ENCODE data around the gene RBM33. TPM values are rescaled to one million over a fixed set of nuclear protein-coding genes. Genes with fewer than 3 reads are reported as not detected.

Gene RBM33
- total and polyA plus RNA-seq, 9 of the 15 experiments (the other 6 are each of a cell fraction or from before 2014, with no cell fraction given): 4.4 to 80.7 (median 27.3) TPM

DNA sequence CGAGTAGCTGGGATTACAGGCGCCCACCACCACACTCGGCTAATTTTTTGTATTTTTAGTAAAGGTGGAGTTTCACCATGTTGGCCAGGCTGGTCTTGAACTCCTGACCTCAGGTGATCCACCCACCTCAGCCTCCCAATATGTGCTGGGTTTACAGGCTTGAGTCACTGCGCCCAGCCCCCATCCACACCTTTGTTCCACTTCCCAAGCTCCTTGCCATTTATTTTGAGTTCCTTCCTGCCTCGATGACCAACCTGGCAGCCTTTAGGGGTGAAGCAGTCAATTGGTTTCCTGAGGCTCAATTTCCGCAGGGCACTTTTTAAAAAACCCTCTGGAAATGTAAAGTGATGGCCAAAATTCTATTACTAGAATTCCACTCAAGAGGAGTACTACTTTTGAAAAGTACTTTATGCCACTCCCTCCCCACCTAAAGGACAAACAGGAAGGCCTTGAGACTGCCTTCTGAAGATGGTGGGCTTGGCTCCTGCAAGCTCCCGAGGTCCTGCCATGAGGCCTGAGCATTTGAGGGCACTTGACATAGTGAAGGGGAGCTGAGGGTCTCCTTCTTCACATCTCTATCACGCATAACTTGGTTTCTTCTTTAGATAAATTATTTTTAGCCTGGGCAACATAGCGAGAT lies 32.5 kb upstream of the RBM33 start:
- no peaks in the 10 kb centered on the region; a peak in 1 of 5 replicates for H3K4me1 ChIP-seq (replicated peaks in 1 of 2; ENCODE audit: control insufficient read depth in 2 of 2, insufficient read depth in 2 of 2, low read length in 2 of 2)
- in situ Hi-C loops (cut with MboI): no loop called here
- DNase-seq (ENCODE audit: extremely low read depth in 1 of 4, low spot score in 3 of 4) (no peak), ATAC-seq (no peak), FAIRE-seq (no peak)
- TF ChIP-seq BCOR (IDR thresholded peaks at IDR 0.05) (no peak), ELF1 (tag; IDR thresholded peaks at IDR 0.05) (no peak), BCL6 (CRISPR knock-in tag; IDR thresholded peaks at IDR 0.05) (no peak), CHD4 (IDR thresholded peaks at IDR 0.05; ENCODE audit: insufficient read depth, insufficient replicate concordance, low read depth, low read length, poor library complexity, severe bottlenecking) (no peak), ZKSCAN3 (CRISPR knock-in tag; IDR thresholded peaks at IDR 0.05) (no peak), ZNF668 (CRISPR knock-in tag; IDR thresholded peaks at IDR 0.05) (no peak)
- TF ChIP-seq, protein P1, sequence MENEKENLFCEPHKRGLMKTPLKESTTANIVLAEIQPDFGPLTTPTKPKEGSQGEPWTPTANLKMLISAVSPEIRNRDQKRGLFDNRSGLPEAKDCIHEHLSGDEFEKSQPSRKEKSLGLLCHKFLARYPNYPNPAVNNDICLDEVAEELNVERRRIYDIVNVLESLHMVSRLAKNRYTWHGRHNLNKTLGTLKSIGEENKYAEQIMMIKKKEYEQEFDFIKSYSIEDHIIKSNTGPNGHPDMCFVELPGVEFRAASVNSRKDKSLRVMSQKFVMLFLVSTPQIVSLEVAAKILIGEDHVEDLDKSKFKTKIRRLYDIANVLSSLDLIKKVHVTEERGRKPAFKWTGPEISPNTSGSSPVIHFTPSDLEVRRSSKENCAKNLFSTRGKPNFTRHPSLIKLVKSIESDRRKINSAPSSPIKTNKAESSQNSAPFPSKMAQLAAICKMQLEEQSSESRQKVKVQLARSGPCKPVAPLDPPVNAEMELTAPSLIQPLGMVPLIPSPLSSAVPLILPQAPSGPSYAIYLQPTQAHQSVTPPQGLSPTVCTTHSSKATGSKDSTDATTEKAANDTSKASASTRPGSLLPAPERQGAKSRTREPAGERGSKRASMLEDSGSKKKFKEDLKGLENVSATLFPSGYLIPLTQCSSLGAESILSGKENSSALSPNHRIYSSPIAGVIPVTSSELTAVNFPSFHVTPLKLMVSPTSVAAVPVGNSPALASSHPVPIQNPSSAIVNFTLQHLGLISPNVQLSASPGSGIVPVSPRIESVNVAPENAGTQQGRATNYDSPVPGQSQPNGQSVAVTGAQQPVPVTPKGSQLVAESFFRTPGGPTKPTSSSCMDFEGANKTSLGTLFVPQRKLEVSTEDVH (IDR thresholded peaks at IDR 0.05; ENCODE audit: low read depth, partially characterized antibody): no peak
- WGBS (ENCODE audit: insufficient coverage, low coverage, missing lambda C conversion rate): 6% methylated on average over 9 of the region's 9 CpGs
- no peaks in the 10 kb centered on the region for H4K20me1 ChIP-seq (replicated peaks; ENCODE audit: control insufficient read depth, insufficient read depth, low read length)
- H3K4me2 ChIP-seq (ENCODE audit: insufficient read depth, low read length): no peak overlapping the region
- no peak overlapping the region for H2AFZ ChIP-seq (ENCODE audit: low read depth, low read length)
- no peaks in the 10 kb centered on the region for H3K36me3 ChIP-seq (ENCODE audit: control insufficient read depth, insufficient read depth, low read length)
- H3K27ac ChIP-seq (ENCODE audit: extremely low read depth, low read depth, low read length): no peak overlapping the region
- POLR2A ChIA-PET: interaction anchor here (0.7 to 1.2 kb wide), 4 partner anchors 10 to 22 kb away, joined by 3 read pairs; no protein-coding TSS in a partner anchor
- H3K4me3 ChIP-seq: no peak overlapping the region
- H3K9me1 ChIP-seq (ENCODE audit: control insufficient read depth, insufficient read depth, low read length): no peaks in the 10 kb centered on the region
- intact Hi-C loops (cut with micrococcal nuclease): no loop called here
- no peaks in the 10 kb centered on the region for H3K79me2 ChIP-seq (ENCODE audit: control insufficient read depth, insufficient read depth, low read length)
- no peaks in the 10 kb centered on the region for H3K9me3 ChIP-seq (replicated peaks; ENCODE audit: control insufficient read depth, insufficient read depth, low read depth, low read length)
- H3K9ac ChIP-seq (ENCODE audit: insufficient read depth in 1 of 2, low read depth in 2 of 2, low read length in 2 of 2): no peak overlapping the region
- H3K27me3 ChIP-seq (ENCODE audit: control insufficient read depth in 2 of 2, insufficient read depth in 2 of 2, low read length in 2 of 2): peaks cover 46 to 62% of the 10 kb centered on the region in 2 experiments
- BruUV-seq (replicated peaks): no TSS peak
- CTCF ChIA-PET (ENCODE audit: low intra/inter-chr PET ratio): no interaction called here

All from K562 (cell line).